Spleen (tissue), 11 donors: ENCODE results near the gene SRD5A1. TPM values are rescaled to one million over a fixed set of nuclear protein-coding genes. Genes with fewer than 3 reads are reported as not detected.
A peak's percentile ranks its signal among the peaks of the same experiment; 100 is the strongest.

ENCODE experiments used
- DNase-seq: peaks from one replicate; pipeline ENCODE4 v3.0.0-alpha.2; 2020
- H3K27ac ChIP-seq, 8 donors: fragments of 200-600 bp; sonication (generic) in 7 of 8; 1 replicate in 4 of 8; 2 replicates in 4 of 8; pipeline versions ENCODE4 v1.5.0 to v1.8.0; 2016 to 2021; ENCODE audit warnings: inconsistent platforms in 4 of 8, mild to moderate bottlenecking in 4 of 8, moderate library complexity in 1 of 8
- H3K27me3 ChIP-seq, 7 donors: fragments of 200-600 bp; sonication (generic) in 6 of 7; replicated peaks in 1 of 7; 1 replicate in 4 of 7; 2 replicates in 3 of 7; pipeline versions ENCODE4 v1.5.0 to v1.8.0; 2016 to 2021; ENCODE audit warnings: inconsistent platforms in 3 of 7, mild to moderate bottlenecking in 1 of 7
- H3K36me3 ChIP-seq, 6 donors: fragments of 200-600 bp; sonication (generic) in 5 of 6; 1 replicate in 4 of 6; 2 replicates in 2 of 6; pipeline versions ENCODE4 v1.5.0 to v1.8.0; 2016 to 2021; ENCODE audit warnings: inconsistent platforms in 2 of 6
- H3K4me1 ChIP-seq, 6 donors: fragments of 200-600 bp; sonication (generic) in 5 of 6; 1 replicate in 3 of 6; 2 replicates in 3 of 6; pipeline versions ENCODE4 v1.5.0 to v1.8.0; 2016 to 2021; ENCODE audit warnings: inconsistent platforms in 3 of 6
- H3K4me3 ChIP-seq, 8 donors: fragments of 200-600 bp; sonication (generic) in 7 of 8; 1 replicate in 4 of 8; 2 replicates in 4 of 8; pipeline versions ENCODE4 v1.5.0 to v1.8.0; 2016 to 2021; ENCODE audit warnings: inconsistent platforms in 4 of 8, mild to moderate bottlenecking in 4 of 8, moderate library complexity in 2 of 8
- H3K9me3 ChIP-seq, 8 donors: fragments of 200-600 bp; sonication (generic) in 7 of 8; 1 replicate in 4 of 8; 2 replicates in 4 of 8; pipeline versions ENCODE4 v1.5.0 to v1.8.0; 2016 to 2021; ENCODE audit warnings: inconsistent platforms in 4 of 8
- CTCF ChIP-seq, 11 experiments: fragments of 200-600 bp in 7 of 11; fragments of 450-650 bp in 4 of 11; sonication (generic) in 4 of 11; IDR thresholded peaks in 8 of 11; conservative IDR thresholded peaks in 3 of 11; 1 replicate in 7 of 11; 2 replicates in 4 of 11; pipeline versions ENCODE4 v1.4.0 to v1.8.0; 2016 to 2021; ENCODE audit warnings: antibody characterized with exemption in 11 of 11, inconsistent platforms in 4 of 11, mild to moderate bottlenecking in 1 of 11
- POLR2A ChIP-seq, 3 donors: fragments of 450-650 bp; IDR thresholded peaks; one replicate each; pipeline ENCODE4 v1.5.1; 2017; ENCODE audit warnings: antibody characterized with exemption in 3 of 3, mild to moderate bottlenecking in 1 of 3
- POLR2AphosphoS5 ChIP-seq, 3 donors: sonication (generic); formaldehyde crosslinking; IDR thresholded peaks; one replicate each; pipeline ENCODE4 v1.5.1; 2017; ENCODE audit warnings: antibody characterized with exemption in 3 of 3
- WGBS, 5 donors: extraction: QIAGEN DNeasy Blood & Tissue Kit in 3 of 5; methylation state at CpG; one replicate each; pipeline versions ENCODE4 v1.1.5 to v1.1.7; 2013 to 2018; 5-methylcytosine and 5-hydroxymethylcytosine counted together
- intact Hi-C: fragments of 100-400 bp; cut with DNase I; formaldehyde crosslinking; loops from one replicate; pipeline ENCODE4 v1.15.0; 2023; ENCODE audit warnings: low total_unique reads
- polyA plus RNA-seq, 3 donors: library from polyadenylated mRNA; stranded (reverse); fragments of 200-250 nt; gene quantifications; one replicate each; pipeline ENCODE4 v1.2.1, GENCODE V29; 2013
- total RNA-seq, 7 donors: library from RNA; depleted of rRNA in 3 of 7; stranded (reverse); fragments of >200 nt in 3 of 7; fragmentation: NEBNext Ultra II Directional in 4 of 7; extraction: Animal tissue kit (Norgen Biotek cat#: 25700) in 4 of 7; gene quantifications; one replicate each; pipeline versions ENCODE4 v1.1.0 to v1.2.1, GENCODE V29; 2016 to 2021
- donor health status: healthy with polysubstance abuse.
- donor health status: DM: no; HTN: no; CAD: no; lungs with moderate emphysema.
- donor health status: DM: no; HTN: no; CAD: no.
- donor health status: Bipolar disorder and iron deficiency.
- donor health status: healthy.
- donor health status: DM: no; HTN: no; CAD: no.
- donor health status: DM: yes; HTN: yes; CAD: no.

SRD5A1 gene
- total and polyA plus RNA-seq, 10 donors = 2.5 to 9.3 (median 5.7) TPM

DNA sequence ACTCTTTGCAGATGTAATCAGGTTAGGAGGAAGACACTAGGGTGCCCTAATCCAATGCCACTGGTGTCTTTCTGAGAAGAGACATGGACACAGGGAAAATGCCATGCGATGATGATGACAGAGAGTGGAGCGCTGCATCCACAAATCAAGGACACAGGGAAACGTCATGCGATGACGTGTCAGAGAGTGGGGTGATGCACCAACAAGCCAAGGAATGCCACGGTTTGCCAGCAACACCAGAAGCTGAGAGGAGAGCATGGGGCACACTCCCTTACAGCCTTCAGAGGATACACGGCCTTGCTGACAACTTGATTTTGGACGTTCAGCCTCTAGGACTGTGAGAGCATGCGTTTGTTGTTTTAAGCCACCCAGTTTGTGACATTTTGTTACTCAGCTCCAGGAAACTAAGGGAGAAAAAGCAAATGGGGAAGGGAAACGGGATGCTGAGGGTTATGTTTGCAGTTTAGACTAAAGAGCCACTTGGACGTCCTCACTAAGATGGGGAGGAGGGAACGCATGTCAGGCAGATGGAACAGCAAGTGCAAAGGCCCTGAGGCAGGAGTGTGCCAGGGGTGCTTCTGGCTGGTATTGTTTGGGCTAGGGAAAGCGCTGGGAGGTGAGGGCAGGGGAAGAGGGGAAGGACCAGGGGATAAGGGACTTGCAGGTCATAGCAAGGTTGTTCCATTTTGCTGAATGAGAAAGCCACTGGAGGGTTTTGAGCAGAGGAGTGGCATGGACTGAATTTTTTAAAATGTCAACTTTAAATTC, 77.5 kb downstream of the SRD5A1 start:
- intact Hi-C loops = loop anchor here (5.0 kb wide), 1 partner anchor 78 kb away; the partner anchor contains the start of genes NSUN2 and SRD5A1
- Histone ChIP-seq H3K4me3 (no peak overlapping the region), H3K4me1 (peaks cover 9 to 23% (median 21%) of the 10 kb centered on the region in 6 donors), H3K27ac (no peak overlapping the region), H3K27me3 (no peaks in the 10 kb centered on the region), H3K36me3 (no peaks in the 10 kb centered on the region), H3K9me3 (no peaks in the 10 kb centered on the region)
- 83 to 91% (median 85%) methylated on average over 13 of the region's 13 CpGs for WGBS, 5 donors
- TF ChIP-seq POLR2AphosphoS5 (IDR thresholded peaks at IDR 0.05) (no peak), CTCF (IDR thresholded peaks at IDR 0.05 in 8 of 11, conservative IDR thresholded peaks at IDR 0.05 in 3 of 11) (no peak), POLR2A (IDR thresholded peaks at IDR 0.05) (no peak)
- DNase-seq = no peak

GRCh38 chr5:6711409-6712141, 78.3 kb downstream of the SRD5A1 start:
- Histone ChIP-seq H3K27me3 (no peaks in the 10 kb centered on the region), H3K27ac (peak overlapping the region; percentile 96 to 99 (median 98)), H3K36me3 (no peaks in the 10 kb centered on the region), H3K4me3 (peak overlapping the region in 7 of 8 donors; percentile 55 to 91 (median 77)), H3K4me1 (peaks cover 17 to 32% (median 29%) of the 10 kb centered on the region in 6 donors), H3K9me3 (no peaks in the 10 kb centered on the region)
- intact Hi-C loops = loop anchor here (5.0 kb wide), 1 partner anchor 79 kb away; the partner anchor contains the start of genes NSUN2 and SRD5A1
- no peak for DNase-seq
- WGBS, 5 donors = 44 to 46% (median 44%) methylated on average over 15 of the region's 15 CpGs
- TF ChIP-seq CTCF (IDR thresholded peaks at IDR 0.05 in 8 of 11, conservative IDR thresholded peaks at IDR 0.05 in 3 of 11) (no peak), POLR2A (IDR thresholded peaks at IDR 0.05) (no peak), POLR2AphosphoS5 (IDR thresholded peaks at IDR 0.05) (no peak)

- 0% methylated on average over 22 to 36 of the region's 36 CpGs for WGBS, 5 donors
- intact Hi-C loops = loop anchor here (5.0 kb wide), 1 partner anchor 80 kb away; the partner anchor contains the start of genes NSUN2 and SRD5A1
- H3K4me1 ChIP-seq = peaks cover 23 to 38% (median 35%) of the 10 kb centered on the region in 6 donors
- peak overlapping the region; percentile 96 to 99 (median 98) for H3K27ac ChIP-seq
- H3K9me3 ChIP-seq = no peaks in the 10 kb centered on the region
- H3K36me3 ChIP-seq = no peaks in the 10 kb centered on the region
- H3K27me3 ChIP-seq = no peaks in the 10 kb centered on the region
- TF ChIP-seq CTCF (IDR thresholded peaks at IDR 0.05 in 8 of 11, conservative IDR thresholded peaks at IDR 0.05 in 3 of 11) (peak in 1 of 11 experiments; percentile 33), POLR2A (IDR thresholded peaks at IDR 0.05) (no peak), POLR2AphosphoS5 (IDR thresholded peaks at IDR 0.05) (peak in 2 of 3 donors; percentile 55 to 56)
- peak overlapping the region; percentile 55 to 91 (median 79) for H3K4me3 ChIP-seq
- peak; percentile 93 for DNase-seq
Observed at GRCh38 chr5:6712142-6712576, 78.9 kb downstream of the SRD5A1 start.
